Measurements from ENCODE around the gene KRTAP4-3. TPM values are rescaled to one million over a fixed set of nuclear protein-coding genes. Genes with fewer than 3 reads are reported as not detected.
"Not testable (repeated sequence)": the region's sequence is repeated elsewhere in the genome, so short reads cannot be mapped to it uniquely, and the experiment has no call there.

KRTAP4-3 gene
- polyA plus RNA-seq, 6 donors from 2014 or later: not detected

DNA sequence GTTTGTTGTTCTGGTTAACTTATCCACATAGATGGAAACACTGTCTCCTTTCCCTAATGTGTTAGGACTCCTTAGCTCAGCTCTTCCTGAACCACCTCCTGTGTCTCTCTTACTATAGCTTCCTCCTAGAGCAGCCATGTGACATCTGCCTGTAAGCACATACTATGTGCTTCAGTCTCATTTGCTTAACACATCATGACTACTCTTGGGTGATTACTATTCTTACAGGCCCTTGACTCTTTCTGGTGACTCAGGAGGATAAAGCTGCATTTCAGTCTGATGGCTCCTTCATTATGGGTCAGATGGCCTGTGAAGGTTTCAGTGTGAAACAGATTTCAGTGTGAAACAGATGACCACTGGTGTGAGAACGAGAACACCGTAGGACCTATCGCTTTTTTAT lies 10.3 kb upstream of the KRTAP4-3 start:
- ATAC-seq (ENCODE audit: low read depth in 2 of 2) (peak; percentile 46 to 58), DNase-seq (no peak)
- no peaks in the 10 kb centered on the region for H3K27me3 Mint-ChIP-seq
- H3K4me1 Mint-ChIP-seq: peaks cover 41 to 46% (median 42%) of the 10 kb centered on the region in 3 donors
- H3K4me3 Mint-ChIP-seq: peak overlapping the region in 3 of 8 donors; percentile 1 to 26 (median 16)
- H3K36me3 Mint-ChIP-seq: no peaks in the 10 kb centered on the region
- peak overlapping the region in 3 of 6 donors; percentile 3 to 84 (median 22) for H3K27ac Mint-ChIP-seq
- H3K9me3 Mint-ChIP-seq: no peaks in the 10 kb centered on the region

DNA sequence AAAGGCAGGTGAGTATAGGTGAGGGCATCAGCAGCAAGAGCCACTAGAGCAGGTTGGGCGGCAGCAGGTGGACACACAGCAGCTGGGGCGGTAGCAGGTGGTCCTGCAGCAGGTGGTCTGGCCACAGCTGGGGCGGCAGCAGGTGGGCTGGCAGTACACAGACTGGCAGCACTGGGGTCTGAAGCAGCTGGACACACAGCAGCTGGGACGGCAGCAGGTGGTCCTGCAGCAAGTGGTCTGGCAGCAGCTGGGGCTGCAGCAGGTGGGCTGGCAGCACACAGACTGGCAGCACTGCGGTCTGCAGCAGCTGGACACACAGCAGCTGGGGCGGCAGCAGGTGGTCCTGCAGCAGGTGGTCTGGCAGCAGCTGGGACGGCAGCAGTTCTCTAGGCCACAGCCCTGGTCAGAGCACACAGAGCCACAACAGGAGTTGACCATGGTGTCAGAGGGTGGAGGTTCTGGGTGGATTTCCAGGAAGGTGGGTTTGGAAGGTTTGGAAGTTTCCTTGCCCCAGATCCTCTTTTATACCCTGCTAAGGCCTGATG lies 9.8 kb upstream of the KRTAP4-3 start, which contains the start of gene KRTAP4-2:
TSS of gene KRTAP4-2 (minus strand) at position 495 of the 545 bp plus-strand sequence. CDS start at position 438, 57 bp downstream.
- H3K27me3 Mint-ChIP-seq: no peaks in the 10 kb centered on the region
- DNase-seq (no peak), ATAC-seq (ENCODE audit: low read depth in 2 of 2) (no peak)
- peak within 1 kb of the TSS; percentile 8 to 93 (median 62) for H3K27ac Mint-ChIP-seq
- peak within 1 kb of the TSS in 6 of 8 donors; percentile 32 to 89 (median 61) for H3K4me3 Mint-ChIP-seq
- no peaks in the 10 kb centered on the region for H3K36me3 Mint-ChIP-seq
- no peaks in the 10 kb centered on the region for H3K9me3 Mint-ChIP-seq
- peaks cover 44 to 51% (median 48%) of the 10 kb centered on the region in 3 donors for H3K4me1 Mint-ChIP-seq

- ATAC-seq (ENCODE audit: low read depth in 2 of 2): peak; percentile 91 to 92
- Mint-ChIP-seq H3K9me3 (no peaks in the 10 kb centered on the region), H3K4me1 (peaks cover 52 to 59% (median 54%) of the 10 kb centered on the region in 3 donors)
These were observed 8.8 kb upstream of the KRTAP4-3 start for GRCh38 chr17:41176744-41177387.

DNA sequence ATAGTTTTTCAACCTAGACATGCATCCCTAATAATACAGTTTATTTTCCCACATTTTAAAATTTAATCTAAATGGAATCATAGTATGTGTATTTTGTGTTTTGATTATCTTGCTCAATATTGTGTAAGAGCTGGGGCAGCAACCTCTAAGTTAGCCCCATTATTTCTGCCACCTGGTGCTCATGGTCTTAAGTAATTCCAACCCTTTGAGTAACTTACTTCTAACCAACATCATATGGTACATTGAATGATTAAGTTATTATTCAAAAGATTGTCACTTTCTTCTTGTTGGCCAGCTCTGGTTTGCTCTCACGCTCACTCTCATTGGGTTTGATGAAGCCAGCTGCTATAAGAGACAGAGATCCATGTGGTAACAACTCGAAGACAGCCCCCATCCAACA lies 3.9 kb upstream of the KRTAP4-3 start:
- ATAC-seq (ENCODE audit: low read depth in 2 of 2): no peak
- peak overlapping the region in 3 of 6 donors; percentile 5 to 72 (median 49) for H3K27ac Mint-ChIP-seq
- DNase-seq: no peak
- H3K9me3 Mint-ChIP-seq: no peaks in the 10 kb centered on the region
- no peak overlapping the region for H3K4me3 Mint-ChIP-seq
- H3K27me3 Mint-ChIP-seq: no peaks in the 10 kb centered on the region
- no peaks in the 10 kb centered on the region for H3K36me3 Mint-ChIP-seq
- peaks cover 32 to 41% (median 37%) of the 10 kb centered on the region in 3 donors for H3K4me1 Mint-ChIP-seq

More at GRCh38 chr17:41176744-41177387, 8.8 kb upstream of the KRTAP4-3 start:
- H3K36me3 Mint-ChIP-seq: no peaks in the 10 kb centered on the region
- H3K4me3 Mint-ChIP-seq: peak overlapping the region in 6 of 8 donors; percentile 51 to 89 (median 65)
- DNase-seq: peak; percentile 46
- peak overlapping the region; percentile 8 to 93 (median 86) for H3K27ac Mint-ChIP-seq
- no peaks in the 10 kb centered on the region for H3K27me3 Mint-ChIP-seq

DNA sequence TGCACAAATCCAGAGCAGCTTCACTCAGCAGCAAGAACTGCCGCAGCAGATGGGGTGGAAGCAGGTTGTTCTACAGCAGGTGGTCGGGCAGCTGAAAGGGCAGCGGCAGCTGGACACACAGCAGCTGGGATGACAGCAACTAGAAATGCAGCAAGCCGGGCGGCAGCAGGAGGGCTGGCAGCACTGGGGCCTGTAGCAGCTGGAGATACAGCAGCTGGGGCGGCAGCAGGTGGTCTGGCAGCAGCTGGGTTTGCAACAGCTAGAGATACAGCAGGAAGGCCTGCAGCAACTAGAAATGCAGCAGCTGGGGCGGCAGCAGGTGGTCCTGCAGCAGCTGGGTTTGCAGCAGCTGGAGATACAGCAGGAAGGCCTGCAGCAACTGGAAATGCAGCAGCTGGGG lies 460 bp downstream of the KRTAP4-3 start:
- H3K4me1 Mint-ChIP-seq: peaks cover 8 to 12% (median 9%) of the 10 kb centered on the region in 3 donors
- no peaks in the 10 kb centered on the region for H3K36me3 Mint-ChIP-seq
- no peaks in the 10 kb centered on the region for H3K27me3 Mint-ChIP-seq
- DNase-seq (no peak), ATAC-seq (ENCODE audit: low read depth in 2 of 2) (no peak)
- H3K9me3 Mint-ChIP-seq: no peaks in the 10 kb centered on the region
- no peak overlapping the region for H3K27ac Mint-ChIP-seq
- H3K4me3 Mint-ChIP-seq: no peak overlapping the region

DNA sequence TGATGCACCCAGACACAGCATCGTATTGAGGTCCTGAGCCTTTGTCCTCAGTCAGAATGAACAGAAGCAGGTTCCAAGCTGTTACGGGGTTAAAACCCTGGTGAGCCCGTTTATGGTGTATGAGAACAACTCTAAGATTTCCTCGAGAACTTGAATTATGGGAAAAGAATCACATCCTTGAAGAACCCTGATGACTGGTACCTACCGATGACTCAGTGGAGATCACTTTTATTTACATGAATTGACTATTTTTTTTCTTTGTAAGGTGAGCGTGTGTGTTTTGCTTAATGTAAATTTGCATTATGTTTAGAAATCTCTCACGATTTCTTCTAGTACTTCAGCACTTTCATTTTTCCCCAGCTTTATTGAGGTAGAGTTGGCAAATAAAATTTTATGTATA lies 4.2 kb downstream of the KRTAP4-3 start:
- ATAC-seq (ENCODE audit: low read depth in 2 of 2) (no peak), DNase-seq (no peak)
- Mint-ChIP-seq H3K27ac (no peak overlapping the region), H3K9me3 (no peaks in the 10 kb centered on the region), H3K27me3 (peaks cover 0 to 6% (median 0%) of the 10 kb centered on the region in 3 donors), H3K36me3 (no peaks in the 10 kb centered on the region), H3K4me1 (peaks cover 4 to 14% (median 9%) of the 10 kb centered on the region in 3 donors), H3K4me3 (no peak overlapping the region)

DNA sequence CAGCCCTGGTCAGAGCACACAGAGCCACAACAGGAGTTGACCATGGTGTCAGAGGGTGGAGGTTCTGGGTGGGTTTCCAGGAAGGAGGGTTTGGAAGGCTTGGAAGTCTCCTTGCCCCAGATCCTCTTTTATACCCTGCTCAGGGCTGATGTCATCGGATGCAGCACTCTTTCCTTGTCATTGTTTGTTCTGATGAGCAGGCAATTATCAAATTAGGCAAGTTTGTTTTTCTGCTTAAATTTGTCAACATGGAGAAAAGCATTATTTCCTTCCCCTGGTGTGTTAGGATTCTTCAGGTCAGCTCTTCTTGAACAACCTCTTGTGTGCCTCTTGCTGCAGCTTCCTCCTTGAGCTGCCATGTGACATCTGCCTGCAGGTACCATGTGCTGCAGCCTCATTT lies 7.4 kb downstream of the KRTAP4-3 start, which contains the start of gene KRTAP4-4:
TSS of gene KRTAP4-4 (minus strand) at position 101 of the 400 bp plus-strand sequence. CDS start at position 44, 57 bp downstream.
- Mint-ChIP-seq H3K36me3 (no peaks in the 10 kb centered on the region), H3K9me3 (no peaks in the 10 kb centered on the region), H3K27ac (peak within 1 kb of the TSS in 2 of 6 donors; percentile 18 to 42), H3K4me3 (peak within 1 kb of the TSS in 1 of 8 donors; percentile 38), H3K4me1 (peaks cover 5 to 21% (median 9%) of the 10 kb centered on the region in 3 donors), H3K27me3 (peaks cover 0 to 6% (median 5%) of the 10 kb centered on the region in 3 donors)
- DNase-seq: no peak
- no peak for ATAC-seq (ENCODE audit: low read depth in 2 of 2)

- H3K36me3 Mint-ChIP-seq: not testable (repeated sequence)
These were observed 7.8 kb downstream of the KRTAP4-3 start for GRCh38 chr17:41160190-41160589.

GRCh38 chr17:41153856-41154255 lies 14.2 kb downstream of the KRTAP4-3 start:
- peaks cover 0 to 8% (median under 1%) of the 10 kb centered on the region in 3 donors for H3K27me3 Mint-ChIP-seq
- no peak for ATAC-seq (ENCODE audit: low read depth in 2 of 2)
- peak overlapping the region in 1 of 8 donors; percentile 7 for H3K4me3 Mint-ChIP-seq
- H3K9me3 Mint-ChIP-seq: no peaks in the 10 kb centered on the region
- no peak for DNase-seq
- peak overlapping the region in 2 of 6 donors; percentile 32 to 33 for H3K27ac Mint-ChIP-seq
- H3K36me3 Mint-ChIP-seq: no peaks in the 10 kb centered on the region
- peaks cover 10 to 19% (median 16%) of the 10 kb centered on the region in 3 donors for H3K4me1 Mint-ChIP-seq

More at GRCh38 chr17:41160190-41160589, 7.8 kb downstream of the KRTAP4-3 start:
- H3K9me3 Mint-ChIP-seq; H3K27me3 Mint-ChIP-seq; H3K4me3 Mint-ChIP-seq; DNase-seq; H3K27ac Mint-ChIP-seq; ATAC-seq (ENCODE audit: low read depth in 2 of 2): not testable (repeated sequence)
- peaks cover 5 to 21% (median 9%) of the 10 kb centered on the region in 3 donors for H3K4me1 Mint-ChIP-seq

- Mint-ChIP-seq H3K27me3 (peaks cover 0 to 5% (median 4%) of the 10 kb centered on the region in 3 donors), H3K4me1 (peaks cover 13 to 18% (median 16%) of the 10 kb centered on the region in 3 donors), H3K27ac (no peak overlapping the region), H3K9me3 (peaks cover 0 to 4% (median 0%) of the 10 kb centered on the region in 7 donors), H3K36me3 (no peaks in the 10 kb centered on the region), H3K4me3 (no peak overlapping the region)
- DNase-seq (no peak), ATAC-seq (ENCODE audit: low read depth in 2 of 2) (no peak)
These were observed 16.5 kb downstream of the KRTAP4-3 start for GRCh38 chr17:41151525-41151924.

- Mint-ChIP-seq H3K27ac (no peak overlapping the region), H3K36me3 (no peaks in the 10 kb centered on the region)
These were observed 18.0 kb downstream of the KRTAP4-3 start for GRCh38 chr17:41150026-41150425.

DNA sequence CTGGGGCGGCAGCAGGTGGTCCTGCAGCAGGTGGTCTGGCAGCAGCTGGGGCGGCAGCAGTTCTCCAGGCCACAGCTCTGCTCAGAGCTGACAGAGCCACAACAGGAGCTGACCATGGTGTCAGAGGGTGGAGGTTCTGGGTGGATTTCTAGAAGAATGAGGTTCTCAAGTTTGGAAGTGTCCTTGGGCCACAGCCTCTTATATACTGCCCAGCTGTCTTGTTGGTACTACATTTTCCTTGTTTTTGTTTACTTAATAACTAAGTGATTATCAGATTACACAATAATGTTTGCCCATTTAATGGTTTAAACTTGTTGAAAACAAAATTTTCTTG lies 18.4 kb downstream of the KRTAP4-3 start, which contains the start of gene KRTAP4-5:
TSS of gene KRTAP4-5 (minus strand) at position 174 of the 334 bp plus-strand sequence. CDS start at position 116, 58 bp downstream.
- Mint-ChIP-seq H3K36me3 (no peaks in the 10 kb centered on the region), H3K4me1 (peaks cover 16 to 18% (median 17%) of the 10 kb centered on the region in 3 donors), H3K9me3 (peaks cover 0 to 5% (median 4%) of the 10 kb centered on the region in 7 donors), H3K4me3 (no peak within 1 kb of the TSS), H3K27me3 (peaks cover 0 to 5% (median 4%) of the 10 kb centered on the region in 3 donors), H3K27ac (peak within 1 kb of the TSS in 3 of 6 donors; percentile 45 to 96 (median 64))
- DNase-seq (no peak), ATAC-seq (ENCODE audit: low read depth in 2 of 2) (no peak)

More at GRCh38 chr17:41150026-41150425, 18.0 kb downstream of the KRTAP4-3 start:
- Mint-ChIP-seq H3K4me1 (peaks cover 15 to 18% (median 16%) of the 10 kb centered on the region in 3 donors), H3K27me3 (peaks cover 0 to 5% (median 4%) of the 10 kb centered on the region in 3 donors), H3K4me3 (no peak overlapping the region), H3K9me3 (peaks cover 0 to 4% (median 2%) of the 10 kb centered on the region in 7 donors)
- no peak for DNase-seq
- no peak for ATAC-seq (ENCODE audit: low read depth in 2 of 2)

- Mint-ChIP-seq H3K4me1 (peaks cover 11 to 17% (median 15%) of the 10 kb centered on the region in 3 donors), H3K27ac (peak overlapping the region in 2 of 6 donors; percentile 64 to 96)
- ATAC-seq (ENCODE audit: low read depth in 2 of 2); H3K27me3 Mint-ChIP-seq; H3K9me3 Mint-ChIP-seq; H3K36me3 Mint-ChIP-seq; DNase-seq; H3K4me3 Mint-ChIP-seq: not testable (repeated sequence)
These were observed 18.9 kb downstream of the KRTAP4-3 start for GRCh38 chr17:41148971-41149651.

All from naive B cell (primary cell).